Activated CD8-positive, alpha-beta memory T cell treated with anti-CD3 and anti-CD28 coated beads for 36 hours (primary cell): ENCODE measurements around the gene PCAT6. TPM values are rescaled to one million over a fixed set of nuclear protein-coding genes. Genes with fewer than 3 reads are reported as not detected.
"Not testable (repeated sequence)": the region's sequence is repeated elsewhere in the genome, so short reads cannot be mapped to it uniquely, and the experiment has no call there.

Source experiments
- CTCF ChIA-PET: fragments of 350-600 bp; sonication (Branson Sonifier 250); formaldehyde crosslinking; loops from one replicate; lab custom pipeline; 2021; ENCODE audit warnings: antibody characterized with exemption; lab: Charles Lee
- POLR2A ChIA-PET: fragments of 350-600 bp; sonication (Branson Sonifier 250); formaldehyde crosslinking; loops from one replicate; lab custom pipeline; 2021; ENCODE audit warnings: antibody characterized with exemption; lab: Charles Lee
- total RNA-seq, 2 experiments: library from RNA; stranded (reverse); gene quantifications; one replicate each; pipeline ENCODE4 v1.2.3, GENCODE V29; 2021

PCAT6 gene
- total RNA-seq: under 1 TPM; 0.59 to 0.73 TPM

DNA sequence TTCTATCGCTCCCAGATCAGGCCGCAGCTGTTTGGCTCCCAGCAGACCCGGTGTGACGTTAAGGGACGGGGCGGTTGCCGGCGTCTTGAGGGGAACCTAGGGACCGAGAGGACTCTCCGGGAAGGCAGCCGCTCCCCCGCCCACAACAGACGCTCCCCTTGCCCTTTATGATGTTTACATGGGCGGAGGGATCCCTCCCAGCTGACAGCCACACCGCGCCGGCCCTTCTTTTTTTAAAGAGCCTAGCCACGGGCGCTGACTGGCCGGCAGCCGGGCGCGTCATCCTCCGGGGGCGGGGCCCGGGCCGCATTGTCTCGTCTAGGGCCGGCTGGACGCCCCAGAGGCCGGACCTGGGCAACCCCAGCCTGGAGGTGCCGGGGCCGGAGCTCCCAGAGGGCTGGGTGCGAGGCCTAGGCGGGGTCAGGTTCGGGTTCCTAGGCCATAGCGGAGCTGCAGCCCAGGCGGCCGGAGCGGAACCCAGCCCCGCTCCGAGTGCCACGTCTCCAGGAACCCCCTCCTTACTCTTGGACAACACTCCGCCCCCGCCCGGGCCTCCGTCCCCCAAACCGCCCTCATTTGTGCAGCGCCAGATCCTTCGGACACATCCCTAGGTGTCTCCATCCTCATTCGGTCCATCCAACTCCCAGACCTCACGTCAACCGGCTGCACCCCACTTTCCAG is at the start of gene PCAT6:
Gene PCAT6 (plus strand): TSS at position 340 of the 681 bp plus-strand sequence.
- CTCF ChIA-PET: no interaction called here
- POLR2A ChIA-PET: no interaction called here

GRCh38 chr1:202762019-202762418 is 48.7 kb upstream of the PCAT6 start:
- ChIA-PET POLR2A (no interaction called here), CTCF (no interaction called here)

DNA sequence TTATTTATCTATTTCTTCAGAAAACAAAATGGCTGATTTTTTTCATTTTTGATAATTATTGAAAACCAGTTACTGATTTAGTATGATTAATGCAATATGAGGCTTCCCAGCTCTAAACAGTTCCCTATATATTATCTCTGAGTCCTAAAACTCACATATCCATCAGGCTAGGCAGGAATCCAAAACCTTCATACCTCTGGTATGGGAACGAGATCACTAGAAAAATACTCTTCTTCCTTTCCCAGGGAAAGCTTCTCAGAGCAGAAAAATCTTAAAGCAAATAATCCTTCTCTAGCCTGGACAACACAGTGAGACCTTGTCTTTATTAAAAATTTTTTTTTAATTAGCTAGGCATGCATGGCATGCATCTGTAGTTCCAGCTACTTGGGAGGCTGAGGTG is 45.0 kb upstream of the PCAT6 start:
- CTCF ChIA-PET: no interaction called here
- POLR2A ChIA-PET: no interaction called here

DNA sequence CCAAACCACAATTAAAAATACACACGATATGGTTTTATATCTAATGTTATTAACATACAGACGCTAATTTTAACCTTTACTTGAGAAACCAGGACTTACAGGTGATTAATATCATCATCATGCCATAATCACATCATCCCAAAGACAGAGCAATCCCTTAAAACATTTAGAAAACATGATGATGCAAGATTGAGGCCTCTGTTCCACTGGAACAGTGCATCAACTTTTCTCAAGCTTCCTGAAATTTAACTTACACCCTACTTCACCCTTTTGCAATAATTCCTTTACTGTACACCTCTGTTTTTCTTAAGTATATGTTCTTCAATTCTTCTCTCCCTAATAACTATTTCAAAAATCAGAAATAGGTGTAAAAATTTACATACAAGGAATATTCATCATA is 40.6 kb upstream of the PCAT6 start:
- POLR2A ChIA-PET: no interaction called here
- CTCF ChIA-PET: interaction anchor here (0.8 kb wide), 1 partner anchor 19 kb away, joined by 3 read pairs; no protein-coding TSS in a partner anchor

DNA sequence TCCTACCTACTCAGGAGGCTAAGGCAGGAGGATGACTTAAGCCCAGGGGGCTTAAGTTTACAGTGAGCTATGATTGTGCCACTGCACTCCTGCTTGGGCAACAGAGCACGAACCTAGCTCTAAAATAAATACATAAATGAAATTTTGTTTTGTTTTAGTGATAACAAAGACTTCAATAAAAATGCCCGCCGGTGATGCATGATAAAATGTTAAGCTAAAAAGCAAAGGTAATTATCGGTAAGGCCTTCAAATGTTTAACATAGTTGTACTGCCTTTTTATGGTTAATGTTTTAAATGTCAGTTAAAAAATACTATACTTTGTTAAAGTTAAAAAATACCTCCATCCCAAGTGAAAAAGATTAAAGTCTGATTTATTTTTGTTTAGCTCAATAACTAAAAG is 29.6 kb upstream of the PCAT6 start:
- ChIA-PET CTCF (no interaction called here), POLR2A (interaction anchor here (0.6 kb wide), 1 partner anchor 123 kb away, joined by 3 read pairs; no protein-coding TSS in a partner anchor)

GRCh38 chr1:202786804-202787203 is 23.9 kb upstream of the PCAT6 start:
- CTCF ChIA-PET: no interaction called here
- POLR2A ChIA-PET: no interaction called here

DNA sequence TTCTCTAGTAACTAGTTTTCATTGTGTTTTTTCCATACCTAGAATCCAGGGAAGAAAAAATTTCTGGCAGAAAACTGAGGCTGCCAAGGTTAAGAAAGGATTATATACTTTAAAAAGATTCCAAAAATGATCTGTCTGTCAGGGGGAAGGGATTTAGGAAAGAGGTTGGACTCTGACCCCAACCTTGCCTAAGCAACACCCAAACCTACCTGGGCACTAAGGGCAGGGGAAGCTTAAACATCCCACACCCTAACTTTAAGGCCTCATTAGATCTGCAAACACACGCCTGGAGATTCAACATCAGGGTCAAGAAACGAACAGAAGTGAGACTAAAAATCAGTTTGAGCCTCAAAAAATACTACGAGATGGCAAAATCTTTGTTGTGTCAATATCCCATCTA is 22.0 kb upstream of the PCAT6 start:
- CTCF ChIA-PET: interaction anchor here (0.6 kb wide), 1 partner anchor 19 kb away, joined by 3 read pairs; no protein-coding TSS in a partner anchor
- POLR2A ChIA-PET: no interaction called here

DNA sequence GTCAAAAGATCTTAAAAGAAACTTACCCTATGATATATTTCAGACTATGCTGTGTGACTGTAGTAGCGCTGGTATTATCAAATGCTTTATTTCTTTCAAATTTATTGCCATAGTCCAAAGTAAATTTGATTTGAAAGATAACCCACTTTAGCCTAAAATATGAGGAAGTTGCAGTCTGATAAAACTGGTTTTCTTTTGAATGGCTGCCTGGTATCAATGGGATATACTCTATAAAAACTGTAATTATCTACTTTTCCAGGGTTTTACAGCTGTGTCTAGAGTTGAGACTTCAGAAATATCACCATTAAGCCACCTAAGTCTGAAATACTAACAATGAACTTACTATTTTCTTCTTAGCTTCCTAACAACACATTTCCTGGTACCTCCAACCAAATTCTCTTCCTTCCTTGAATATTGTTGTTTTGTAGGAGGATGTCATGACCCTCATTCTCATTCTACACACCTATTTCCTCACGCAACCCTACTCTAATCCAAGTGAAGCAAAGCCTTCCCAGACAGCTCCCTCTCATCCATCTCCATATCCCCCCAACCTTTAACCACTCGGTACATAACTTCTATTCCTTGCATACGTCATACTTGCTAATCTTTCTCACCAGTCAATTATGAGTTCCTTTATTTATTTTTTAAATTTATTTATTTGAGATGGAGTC is 19.5 kb upstream of the PCAT6 start:
- POLR2A ChIA-PET: no interaction called here
- CTCF ChIA-PET: no interaction called here

DNA sequence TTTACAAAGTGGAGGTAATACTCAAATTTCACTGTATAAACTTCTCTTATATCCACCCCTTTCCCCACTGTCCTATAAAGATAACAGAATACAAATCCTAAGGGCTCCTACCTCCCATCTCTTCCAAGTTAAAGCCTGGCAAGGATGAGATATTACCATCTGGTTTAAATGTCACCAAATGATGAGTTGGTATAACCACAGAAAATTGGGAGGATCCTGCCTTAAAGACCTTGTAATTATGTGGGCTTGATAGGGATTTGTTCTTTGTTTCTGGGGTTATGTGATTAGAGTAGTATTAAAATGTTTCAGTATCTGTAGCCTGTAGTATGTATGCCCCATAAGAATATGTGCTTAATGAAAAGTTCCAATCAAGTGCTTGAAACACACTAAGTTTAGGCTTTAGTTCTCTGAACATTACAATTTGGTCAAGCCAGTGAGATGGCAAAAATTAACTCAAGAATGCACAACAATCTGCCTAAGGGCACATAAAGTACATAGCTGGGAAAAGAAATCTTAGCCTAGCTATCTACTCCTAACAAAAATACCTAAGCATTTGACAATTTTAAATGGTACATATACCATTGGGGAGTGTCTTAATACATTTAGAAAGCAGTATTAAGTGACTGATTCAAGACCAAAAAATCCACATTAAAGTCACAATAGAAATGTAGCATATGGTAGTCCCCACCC is 16.6 kb upstream of the PCAT6 start:
- POLR2A ChIA-PET: no interaction called here
- CTCF ChIA-PET: no interaction called here

GRCh38 chr1:202794931-202795330 is 15.8 kb upstream of the PCAT6 start:
- POLR2A ChIA-PET, CTCF ChIA-PET: not testable (repeated sequence)

DNA sequence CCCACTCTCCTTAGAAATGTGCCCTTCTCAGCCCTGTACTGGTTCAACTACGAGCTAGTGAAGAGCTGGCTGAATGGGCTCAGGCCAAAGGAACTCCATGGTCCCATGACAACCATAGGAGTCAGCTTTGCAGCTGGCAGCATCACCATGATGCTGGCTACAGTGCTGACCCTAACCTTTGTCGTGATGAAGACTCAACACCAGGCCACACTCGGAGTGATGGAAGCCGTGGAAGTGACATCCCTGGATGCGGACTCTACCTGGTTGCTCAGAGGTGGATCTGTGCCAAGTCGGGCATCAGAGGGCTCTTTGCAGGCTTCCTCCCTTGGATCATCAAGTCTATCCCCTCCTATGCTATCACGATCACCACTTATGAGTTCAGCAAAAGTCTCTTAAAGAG is 14.1 kb upstream of the PCAT6 start:
- CTCF ChIA-PET: no interaction called here
- POLR2A ChIA-PET: no interaction called here

DNA sequence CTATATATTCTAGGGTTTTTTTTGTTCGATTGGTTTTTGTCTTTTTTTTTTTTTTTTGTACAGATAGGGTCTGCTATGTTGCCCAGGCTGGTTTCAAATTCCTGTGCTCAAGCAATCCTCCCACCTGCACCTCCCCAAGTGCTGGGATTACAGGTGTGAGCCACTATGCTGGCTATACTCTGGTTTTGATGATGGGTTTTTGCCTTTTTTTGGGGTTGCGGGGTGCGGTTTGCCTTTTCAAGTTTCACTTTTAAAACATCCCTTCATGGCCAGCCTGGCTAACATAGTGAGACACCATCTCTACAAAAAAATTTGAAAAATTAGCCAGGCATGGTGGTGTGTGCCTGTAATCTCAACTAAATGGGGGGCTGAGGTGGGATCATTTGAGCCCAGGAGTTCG is 12.5 kb upstream of the PCAT6 start:
- POLR2A ChIA-PET: interaction anchor here (0.6 kb wide), 1 partner anchor 11 kb away, joined by 4 read pairs; no protein-coding TSS in a partner anchor
- CTCF ChIA-PET: no interaction called here

DNA sequence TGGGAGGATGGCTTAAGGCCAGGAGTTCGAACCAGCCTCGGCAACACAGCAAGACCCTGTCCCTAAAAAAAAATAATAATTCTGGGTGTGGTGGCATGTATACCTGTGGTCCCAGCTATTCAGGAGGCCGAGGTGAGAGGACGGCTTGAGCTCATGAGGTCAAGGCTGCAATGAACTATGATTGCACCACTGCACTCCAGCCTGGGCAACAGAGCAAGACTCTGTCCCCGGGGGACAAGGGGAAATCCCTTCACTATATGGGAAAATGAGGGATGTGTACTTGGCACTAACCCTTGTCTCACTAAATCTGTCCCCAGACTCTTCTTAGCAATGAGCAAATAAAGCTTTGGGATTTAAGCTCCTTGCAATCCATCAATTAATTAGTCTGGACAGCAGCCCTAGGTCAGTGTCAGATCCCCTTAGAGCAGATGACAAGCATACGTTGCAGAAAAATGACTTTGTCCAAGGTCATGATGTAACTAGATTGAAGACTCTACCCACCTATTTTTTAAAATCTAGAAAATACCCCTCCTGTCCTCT is 11.9 kb upstream of the PCAT6 start:
- POLR2A ChIA-PET: interaction anchor here (0.6 kb wide), 1 partner anchor 11 kb away, joined by 4 read pairs; no protein-coding TSS in a partner anchor
- CTCF ChIA-PET: no interaction called here

GRCh38 chr1:202800742-202801141 is 10.0 kb upstream of the PCAT6 start:
- CTCF ChIA-PET: no interaction called here
- POLR2A ChIA-PET: no interaction called here

DNA sequence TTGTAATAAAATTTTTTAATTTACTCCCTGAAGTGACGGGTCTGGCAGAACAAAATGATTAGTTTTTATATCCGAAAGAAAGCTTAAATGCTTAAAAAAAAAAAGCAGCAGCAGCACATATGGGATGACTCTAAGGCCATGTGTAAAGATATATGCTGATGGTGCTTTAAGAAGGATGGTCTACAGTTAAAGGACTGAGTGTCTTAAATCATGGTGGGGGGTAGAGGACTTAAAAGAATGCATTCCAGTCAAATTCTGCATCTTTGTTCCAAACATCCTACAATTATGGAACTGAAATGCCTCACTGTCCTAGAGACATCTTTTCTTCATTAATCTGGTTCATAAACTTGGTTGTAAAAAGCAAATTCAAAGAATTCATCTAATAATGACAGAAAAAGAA is 9.6 kb upstream of the PCAT6 start:
- POLR2A ChIA-PET: no interaction called here
- CTCF ChIA-PET: no interaction called here

GRCh38 chr1:202802034-202802433 is 8.7 kb upstream of the PCAT6 start:
- POLR2A ChIA-PET: no interaction called here
- CTCF ChIA-PET: no interaction called here

GRCh38 chr1:202802998-202803932 is 7.5 kb upstream of the PCAT6 start:
- POLR2A ChIA-PET: no interaction called here
- CTCF ChIA-PET: no interaction called here

DNA sequence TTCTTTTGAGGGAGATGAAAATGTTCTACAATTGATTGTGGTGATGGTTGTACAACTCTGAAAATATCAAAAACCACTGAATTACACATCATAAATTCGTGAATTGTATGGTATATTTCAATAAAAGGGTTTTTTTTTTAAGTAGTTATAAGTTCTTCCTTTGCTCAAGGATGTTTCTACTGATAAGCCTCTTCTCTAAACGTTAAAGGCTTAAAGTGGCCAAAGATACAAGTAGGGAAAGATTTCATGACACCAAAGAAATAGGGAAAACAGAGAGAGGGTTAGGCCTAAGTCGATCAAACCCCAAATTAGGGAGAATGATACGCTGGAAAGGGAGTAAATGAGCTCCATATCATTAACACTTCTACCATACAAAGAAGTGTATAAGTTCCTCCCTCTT is 6.6 kb upstream of the PCAT6 start:
- POLR2A ChIA-PET: no interaction called here
- CTCF ChIA-PET: no interaction called here
